ENCODE measurements around the gene ELF5.

GRCh38 chr11:34493926-34494595 lies 19.5 kb downstream of the ELF5 start:
- TF ChIP-seq, protein P1, sequence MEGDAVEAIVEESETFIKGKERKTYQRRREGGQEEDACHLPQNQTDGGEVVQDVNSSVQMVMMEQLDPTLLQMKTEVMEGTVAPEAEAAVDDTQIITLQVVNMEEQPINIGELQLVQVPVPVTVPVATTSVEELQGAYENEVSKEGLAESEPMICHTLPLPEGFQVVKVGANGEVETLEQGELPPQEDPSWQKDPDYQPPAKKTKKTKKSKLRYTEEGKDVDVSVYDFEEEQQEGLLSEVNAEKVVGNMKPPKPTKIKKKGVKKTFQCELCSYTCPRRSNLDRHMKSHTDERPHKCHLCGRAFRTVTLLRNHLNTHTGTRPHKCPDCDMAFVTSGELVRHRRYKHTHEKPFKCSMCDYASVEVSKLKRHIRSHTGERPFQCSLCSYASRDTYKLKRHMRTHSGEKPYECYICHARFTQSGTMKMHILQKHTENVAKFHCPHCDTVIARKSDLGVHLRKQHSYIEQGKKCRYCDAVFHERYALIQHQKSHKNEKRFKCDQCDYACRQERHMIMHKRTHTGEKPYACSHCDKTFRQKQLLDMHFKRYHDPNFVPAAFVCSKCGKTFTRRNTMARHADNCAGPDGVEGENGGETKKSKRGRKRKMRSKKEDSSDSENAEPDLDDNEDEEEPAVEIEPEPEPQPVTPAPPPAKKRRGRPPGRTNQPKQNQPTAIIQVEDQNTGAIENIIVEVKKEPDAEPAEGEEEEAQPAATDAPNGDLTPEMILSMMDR (IDR thresholded peaks at IDR 0.05) = no peak
- TF ChIP-seq POLR2A (IDR thresholded peaks at IDR 0.05) = no peak

Measured in right lobe of liver (tissue), 4 donors.